Neuronal stem cell (in vitro differentiated cells): ENCODE data around the gene KDM4E.

Source experiments
- DNase-seq: peaks from one replicate; pipeline ENCODE4 v3.0.0-alpha.2; 2013; ENCODE audit warnings: low spot score
- H2AFZ ChIP-seq: one replicate; pipeline ENCODE4 v1.6.1; 2013; ENCODE audit warnings: mild to moderate bottlenecking, low read length, inconsistent platforms
- H2AK5ac ChIP-seq: 2 replicates; pipeline ENCODE4 v1.6.1; 2013; ENCODE audit warnings: low read depth, mild to moderate bottlenecking, inconsistent platforms, low read length, moderate library complexity, mixed read lengths
- H2BK120ac ChIP-seq: 2 replicates; pipeline ENCODE4 v1.6.1; 2013; ENCODE audit warnings: low read depth, mild to moderate bottlenecking, inconsistent platforms, low read length, moderate library complexity, mixed read lengths
- H2BK12ac ChIP-seq: one replicate; pipeline ENCODE4 v1.6.1; 2013; ENCODE audit warnings: low read length, inconsistent platforms
- H2BK15ac ChIP-seq: 2 replicates; pipeline ENCODE4 v1.6.1; 2013; ENCODE audit warnings: mild to moderate bottlenecking, low read length, inconsistent platforms, mixed read lengths
- H2BK5ac ChIP-seq: one replicate; pipeline ENCODE4 v1.6.1; 2013; ENCODE audit warnings: inconsistent platforms, mild to moderate bottlenecking, low read length, moderate library complexity
- H3K14ac ChIP-seq: one replicate; pipeline ENCODE4 v1.6.1; 2013; ENCODE audit warnings: low read length, inconsistent platforms
- H3K18ac ChIP-seq: 2 replicates; pipeline ENCODE4 v1.6.1; 2013; ENCODE audit warnings: low read length, inconsistent platforms
- H3K23ac ChIP-seq: 2 replicates; pipeline ENCODE4 v1.6.1; 2013; ENCODE audit warnings: low read depth, mild to moderate bottlenecking, mixed read lengths, low read length, inconsistent platforms; ENCODE audit not compliant: poor library complexity
- H3K27ac ChIP-seq: replicated peaks from 3 replicates; pipeline ENCODE4 v1.5.1; 2013; ENCODE audit warnings: low read length, inconsistent platforms
- H3K27me3 ChIP-seq, 3 experiments: 2 replicates each; pipeline ENCODE4 v1.6.1; 2013; ENCODE audit warnings: low read length in 3 of 3, mild to moderate bottlenecking in 2 of 3, inconsistent platforms in 1 of 3, low read depth in 1 of 3, mixed read lengths in 1 of 3, moderate library complexity in 1 of 3; ENCODE audit not compliant: control insufficient read depth in 3 of 3, insufficient read depth in 3 of 3
- H3K36me3 ChIP-seq, 2 donors: replicated peaks in 1 of 2; 2 replicates each; pipeline ENCODE4 v1.6.1; 2013; ENCODE audit warnings: low read length in 2 of 2; ENCODE audit not compliant: control insufficient read depth in 2 of 2, insufficient read depth in 2 of 2
- H3K4ac ChIP-seq: 2 replicates; pipeline ENCODE4 v1.6.1; 2013; ENCODE audit warnings: inconsistent platforms, mild to moderate bottlenecking, low read length, moderate library complexity
- H3K4me1 ChIP-seq, 2 donors: 1 replicate in 1 of 2; 2 replicates in 1 of 2; pipeline ENCODE4 v1.6.1; 2013; ENCODE audit warnings: low read length in 2 of 2, low read depth in 1 of 2; ENCODE audit not compliant: control insufficient read depth in 2 of 2, insufficient read depth in 1 of 2
- H3K4me2 ChIP-seq: one replicate; pipeline ENCODE4 v1.6.1; 2013; ENCODE audit warnings: mild to moderate bottlenecking, low read length, inconsistent platforms; ENCODE audit not compliant: insufficient read depth, poor library complexity, severe bottlenecking
- H3K4me3 ChIP-seq, 2 donors: 2 replicates each; pipeline ENCODE4 v1.5.1; 2013; ENCODE audit warnings: low read length in 2 of 2, mild to moderate bottlenecking in 2 of 2, inconsistent platforms in 1 of 2, moderate library complexity in 1 of 2
- H3K79me1 ChIP-seq: one replicate; pipeline ENCODE4 v1.6.1; 2013; ENCODE audit warnings: low read depth, mild to moderate bottlenecking, inconsistent platforms, low read length, moderate library complexity
- H3K9ac ChIP-seq: one replicate; pipeline ENCODE4 v1.6.1; 2013; ENCODE audit warnings: mild to moderate bottlenecking, low read depth, low read length, inconsistent platforms; ENCODE audit not compliant: poor library complexity
- H3K9me3 ChIP-seq, 2 donors: replicated peaks in 1 of 2; 2 replicates each; pipeline versions ENCODE3 to v1.6.1; 2013; ENCODE audit warnings: low read length in 2 of 2, mild to moderate bottlenecking in 2 of 2, inconsistent platforms in 1 of 2, low read depth in 1 of 2, mixed read lengths in 1 of 2, moderate library complexity in 1 of 2; ENCODE audit not compliant: control insufficient read depth in 2 of 2, insufficient read depth in 1 of 2
- H4K8ac ChIP-seq: one replicate; pipeline ENCODE4 v1.6.1; 2013; ENCODE audit warnings: low read depth, mild to moderate bottlenecking, inconsistent platforms, low read length, moderate library complexity
- H4K91ac ChIP-seq: one replicate; pipeline ENCODE4 v1.6.1; 2013; ENCODE audit warnings: low read length, low read depth, mild to moderate bottlenecking, inconsistent platforms; ENCODE audit not compliant: poor library complexity
- WGBS, 2 donors: extraction: QIAGEN DNeasy Blood & Tissue Kit; methylation state at CpG; one replicate each; pipeline ENCODE4 v1.1.7; 2013; ENCODE audit warnings: missing lambda C conversion rate in 2 of 2, mixed read lengths in 1 of 2; ENCODE audit not compliant: insufficient read length in 2 of 2, insufficient replicate concordance in 1 of 2; ENCODE audit errors: extremely low coverage in 2 of 2; 5-methylcytosine and 5-hydroxymethylcytosine counted together

The KDM4E gene

GRCh38 chr11:95074792-95075563 is 49.9 kb downstream of the KDM4E start:
- no peak overlapping the region for H4K91ac ChIP-seq
- no peak overlapping the region for H2BK15ac ChIP-seq
- H2BK120ac ChIP-seq: no peak overlapping the region
- no peak overlapping the region for H2AFZ ChIP-seq
- no peaks in the 10 kb centered on the region for H3K27me3 ChIP-seq
- H3K4me3 ChIP-seq: no peak overlapping the region
- no peaks in the 10 kb centered on the region for H3K9me3 ChIP-seq
- no peak overlapping the region for H3K27ac ChIP-seq
- no peak overlapping the region for H3K9ac ChIP-seq
- H2BK5ac ChIP-seq: no peak overlapping the region
- no peaks in the 10 kb centered on the region for H3K79me1 ChIP-seq
- no peak overlapping the region for H2AK5ac ChIP-seq
- no peak overlapping the region for H3K14ac ChIP-seq
- H3K18ac ChIP-seq: no peak overlapping the region
- no peak overlapping the region for H2BK12ac ChIP-seq
- no peak for DNase-seq
- H3K36me3 ChIP-seq: peaks cover 0 to 4% of the 10 kb centered on the region in 2 donors
- H3K23ac ChIP-seq: no peak overlapping the region
- H3K4me1 ChIP-seq: peaks cover 0 to 2% of the 10 kb centered on the region in 2 donors
- no peak overlapping the region for H3K4ac ChIP-seq
- H4K8ac ChIP-seq: no peak overlapping the region
- whole genome bisulfite sequencing, 2 donors: no CpG with 5 or more reads among the region's 8 CpGs
- H3K4me2 ChIP-seq: no peak overlapping the region

- H3K27ac ChIP-seq: no peak overlapping the region
- no peak overlapping the region for H3K14ac ChIP-seq
- no peak overlapping the region for H2BK5ac ChIP-seq
- no peaks in the 10 kb centered on the region for H3K9me3 ChIP-seq
- no CpG with 5 or more reads among the region's 1 CpG for WGBS, 2 donors
- H2AK5ac ChIP-seq: no peak overlapping the region
- no peak overlapping the region for H3K4me2 ChIP-seq
- DNase-seq: no peak
- no peak overlapping the region for H2BK12ac ChIP-seq
- H4K8ac ChIP-seq: no peak overlapping the region
- H3K9ac ChIP-seq: no peak overlapping the region
- no peaks in the 10 kb centered on the region for H3K27me3 ChIP-seq
- H3K4me3 ChIP-seq: no peak overlapping the region
- H3K36me3 ChIP-seq: no peaks in the 10 kb centered on the region
- H3K18ac ChIP-seq: no peak overlapping the region
- no peak overlapping the region for H3K4ac ChIP-seq
- no peak overlapping the region for H2BK15ac ChIP-seq
- no peak overlapping the region for H3K23ac ChIP-seq
- H4K91ac ChIP-seq: no peak overlapping the region
- peaks cover 4 to 7% of the 10 kb centered on the region in 2 donors for H3K4me1 ChIP-seq
- no peak overlapping the region for H2AFZ ChIP-seq
- no peaks in the 10 kb centered on the region for H3K79me1 ChIP-seq
- H2BK120ac ChIP-seq: no peak overlapping the region
Measured at GRCh38 chr11:95076416-95076815, 51.4 kb downstream of the KDM4E start.

- Histone ChIP-seq H2BK5ac (no peak overlapping the region), H3K9me3 (no peaks in the 10 kb centered on the region), H3K9ac (no peak overlapping the region), H2AK5ac (no peak overlapping the region), H2BK120ac (no peak overlapping the region), H3K4me2 (no peak overlapping the region), H3K79me1 (no peaks in the 10 kb centered on the region), H4K8ac (no peak overlapping the region), H3K27ac (no peak overlapping the region), H3K23ac (no peak overlapping the region), H3K4me3 (no peak overlapping the region), H3K4me1 (peaks cover 8 to 13% of the 10 kb centered on the region in 2 donors), H3K14ac (no peak overlapping the region), H2BK12ac (no peak overlapping the region), H3K36me3 (no peaks in the 10 kb centered on the region), H3K4ac (no peak overlapping the region), H4K91ac (no peak overlapping the region), H2BK15ac (no peak overlapping the region), H2AFZ (no peak overlapping the region), H3K27me3 (no peaks in the 10 kb centered on the region), H3K18ac (no peak overlapping the region)
- DNase-seq: no peak
Measured at GRCh38 chr11:95076981-95077380, 51.9 kb downstream of the KDM4E start.
